Measurements from ENCODE around the gene LRRC61.

LRRC61 gene

GRCh38 chr7:150376560-150376959 lies 53.4 kb downstream of the LRRC61 start:
- Histone ChIP-seq H3K4ac (ENCODE audit: low read depth, low read length) (no peak overlapping the region), H2BK5ac (ENCODE audit: low read length) (no peak overlapping the region), H3K36me3 (ENCODE audit: control insufficient read depth, insufficient read depth, low read length) (no peaks in the 10 kb centered on the region), H3K4me3 (ENCODE audit: low read length) (no peak overlapping the region), H3K56ac (ENCODE audit: low read length) (peak overlapping the region; percentile 74), H3K23ac (ENCODE audit: low read length) (no peak overlapping the region), H3K79me1 (ENCODE audit: low read length) (peaks cover 24% of the 10 kb centered on the region), H4K5ac (ENCODE audit: low read length) (no peak overlapping the region), H4K8ac (ENCODE audit: low read depth, low read length) (no peak overlapping the region), H2AK5ac (ENCODE audit: low read length) (peak overlapping the region; percentile 65), H3K4me2 (ENCODE audit: low read length) (no peak overlapping the region), H3K79me2 (ENCODE audit: control insufficient read depth, insufficient read depth, low read length) (peaks cover 28% of the 10 kb centered on the region), H3K18ac (ENCODE audit: low read length) (no peak overlapping the region), H3K27ac (ENCODE audit: low read depth, low read length) (no peak overlapping the region), H2BK15ac (replicated peaks; ENCODE audit: low read depth) (no peak overlapping the region), H3K4me1 (ENCODE audit: control insufficient read depth, low read depth, low read length) (peaks cover 29% of the 10 kb centered on the region), H3K9ac (ENCODE audit: low read length) (peak overlapping the region; percentile 36), H2BK120ac (ENCODE audit: low read depth, low read length) (no peak overlapping the region), H3K27me3 (ENCODE audit: insufficient read depth, low read length, poor library complexity) (no peaks in the 10 kb centered on the region)
- no peak for DNase-seq
- no CpG with 5 or more reads among the region's 6 CpGs for WGBS (ENCODE audit: extremely low coverage, insufficient coverage, low lambda C conversion rate)

- Histone ChIP-seq H3K4ac (ENCODE audit: low read depth, low read length) (no peak overlapping the region), H3K4me1 (ENCODE audit: control insufficient read depth, low read depth, low read length) (peaks cover 29% of the 10 kb centered on the region), H3K27ac (ENCODE audit: low read depth, low read length) (peak overlapping the region; percentile 48), H2BK5ac (ENCODE audit: low read length) (no peak overlapping the region), H3K56ac (ENCODE audit: low read length) (peak overlapping the region; percentile 59), H3K4me3 (ENCODE audit: low read length) (no peak overlapping the region), H3K9ac (ENCODE audit: low read length) (peak overlapping the region; percentile 27), H3K79me2 (ENCODE audit: control insufficient read depth, insufficient read depth, low read length) (peaks cover 27% of the 10 kb centered on the region), H3K79me1 (ENCODE audit: low read length) (peaks cover 26% of the 10 kb centered on the region), H2BK120ac (ENCODE audit: low read depth, low read length) (no peak overlapping the region), H2AK5ac (ENCODE audit: low read length) (no peak overlapping the region), H3K4me2 (ENCODE audit: low read length) (no peak overlapping the region), H4K5ac (ENCODE audit: low read length) (no peak overlapping the region), H3K27me3 (ENCODE audit: insufficient read depth, low read length, poor library complexity) (no peaks in the 10 kb centered on the region), H3K23ac (ENCODE audit: low read length) (no peak overlapping the region), H4K8ac (ENCODE audit: low read depth, low read length) (no peak overlapping the region), H3K36me3 (ENCODE audit: control insufficient read depth, insufficient read depth, low read length) (no peaks in the 10 kb centered on the region), H2BK15ac (replicated peaks; ENCODE audit: low read depth) (no peak overlapping the region), H3K18ac (ENCODE audit: low read length) (peak overlapping the region; percentile 18)
- no peak for DNase-seq
- no CpG with 5 or more reads among the region's 3 CpGs for WGBS (ENCODE audit: extremely low coverage, insufficient coverage, low lambda C conversion rate)
Measured at GRCh38 chr7:150377196-150377595, 54.0 kb downstream of the LRRC61 start.

- no peaks in the 10 kb centered on the region for H3K27me3 ChIP-seq (ENCODE audit: insufficient read depth, low read length, poor library complexity)
- no CpG with 5 or more reads among the region's 4 CpGs for WGBS (ENCODE audit: extremely low coverage, insufficient coverage, low lambda C conversion rate)
- peak overlapping the region; percentile 18 for H3K18ac ChIP-seq (ENCODE audit: low read length)
- H3K4me2 ChIP-seq (ENCODE audit: low read length) = no peak overlapping the region
- no peak overlapping the region for H2AK5ac ChIP-seq (ENCODE audit: low read length)
- H4K8ac ChIP-seq (ENCODE audit: low read depth, low read length) = no peak overlapping the region
- peak overlapping the region; percentile 59 for H3K56ac ChIP-seq (ENCODE audit: low read length)
- H3K4me1 ChIP-seq (ENCODE audit: control insufficient read depth, low read depth, low read length) = peaks cover 29% of the 10 kb centered on the region
- no peak overlapping the region for H2BK15ac ChIP-seq (replicated peaks; ENCODE audit: low read depth)
- no peak overlapping the region for H3K23ac ChIP-seq (ENCODE audit: low read length)
- H3K4me3 ChIP-seq (ENCODE audit: low read length) = no peak overlapping the region
- H2BK120ac ChIP-seq (ENCODE audit: low read depth, low read length) = no peak overlapping the region
- DNase-seq = no peak
- no peaks in the 10 kb centered on the region for H3K36me3 ChIP-seq (ENCODE audit: control insufficient read depth, insufficient read depth, low read length)
- H3K27ac ChIP-seq (ENCODE audit: low read depth, low read length) = peak overlapping the region; percentile 48
- no peak overlapping the region for H3K4ac ChIP-seq (ENCODE audit: low read depth, low read length)
- H2BK5ac ChIP-seq (ENCODE audit: low read length) = no peak overlapping the region
- H4K5ac ChIP-seq (ENCODE audit: low read length) = no peak overlapping the region
- peaks cover 26% of the 10 kb centered on the region for H3K79me1 ChIP-seq (ENCODE audit: low read length)
- peak overlapping the region; percentile 27 for H3K9ac ChIP-seq (ENCODE audit: low read length)
- peaks cover 28% of the 10 kb centered on the region for H3K79me2 ChIP-seq (ENCODE audit: control insufficient read depth, insufficient read depth, low read length)
Measured at GRCh38 chr7:150377635-150378034, 54.5 kb downstream of the LRRC61 start.

- H3K4ac ChIP-seq (ENCODE audit: low read depth, low read length) = peak overlapping the region; percentile 77
- peak overlapping the region; percentile 61 for H2BK5ac ChIP-seq (ENCODE audit: low read length)
- H3K79me1 ChIP-seq (ENCODE audit: low read length) = peaks cover 24% of the 10 kb centered on the region
- H4K8ac ChIP-seq (ENCODE audit: low read depth, low read length) = peak overlapping the region; percentile 99
- H3K56ac ChIP-seq (ENCODE audit: low read length) = peak overlapping the region; percentile 94
- H3K36me3 ChIP-seq (ENCODE audit: control insufficient read depth, insufficient read depth, low read length) = no peaks in the 10 kb centered on the region
- no peak overlapping the region for H3K23ac ChIP-seq (ENCODE audit: low read length)
- H3K79me2 ChIP-seq (ENCODE audit: control insufficient read depth, insufficient read depth, low read length) = peaks cover 27% of the 10 kb centered on the region
- peak; percentile 99 for DNase-seq
- H2AK5ac ChIP-seq (ENCODE audit: low read length) = no peak overlapping the region
- peaks cover 30% of the 10 kb centered on the region for H3K4me1 ChIP-seq (ENCODE audit: control insufficient read depth, low read depth, low read length)
- peak overlapping the region; percentile 96 for H3K18ac ChIP-seq (ENCODE audit: low read length)
- no peak overlapping the region for H2BK15ac ChIP-seq (replicated peaks; ENCODE audit: low read depth)
- H3K4me2 ChIP-seq (ENCODE audit: low read length) = peak overlapping the region; percentile 70
- WGBS (ENCODE audit: extremely low coverage, insufficient coverage, low lambda C conversion rate) = no CpG with 5 or more reads among the region's 32 CpGs
- H3K9ac ChIP-seq (ENCODE audit: low read length) = peak overlapping the region; percentile 86
- no peaks in the 10 kb centered on the region for H3K27me3 ChIP-seq (ENCODE audit: insufficient read depth, low read length, poor library complexity)
- peak overlapping the region; percentile 55 for H3K4me3 ChIP-seq (ENCODE audit: low read length)
- H2BK120ac ChIP-seq (ENCODE audit: low read depth, low read length) = peak overlapping the region; percentile 47
- H4K5ac ChIP-seq (ENCODE audit: low read length) = no peak overlapping the region
- peak overlapping the region; percentile 99 for H3K27ac ChIP-seq (ENCODE audit: low read depth, low read length)
Measured at GRCh38 chr7:150378115-150378852, 55.1 kb downstream of the LRRC61 start.

- WGBS (ENCODE audit: extremely low coverage, insufficient coverage, low lambda C conversion rate) = no CpG with 5 or more reads among the region's 60 CpGs
- peak; percentile 99 for DNase-seq
- H3K4me1 ChIP-seq (ENCODE audit: control insufficient read depth, low read depth, low read length) = peaks cover 33% of the 10 kb centered on the region
Measured at GRCh38 chr7:150378853-150379440, 55.8 kb downstream of the LRRC61 start, which contains the start of gene ZNF775. TSS of gene ZNF775 (plus strand) at chr7:150379330. CDS start at chr7:150388471, 9,141 bp downstream.

More at GRCh38 chr7:150378853-150379440, 55.8 kb downstream of the LRRC61 start, which contains the start of gene ZNF775:
- no peak within 1 kb of the TSS for H2BK15ac ChIP-seq (replicated peaks; ENCODE audit: low read depth)
- peak within 1 kb of the TSS; percentile 34 for H3K23ac ChIP-seq (ENCODE audit: low read length)
- no peak within 1 kb of the TSS for H4K5ac ChIP-seq (ENCODE audit: low read length)
- H2AK5ac ChIP-seq (ENCODE audit: low read length) = peak within 1 kb of the TSS; percentile 76
- H3K27ac ChIP-seq (ENCODE audit: low read depth, low read length) = peak within 1 kb of the TSS; percentile 99
- H2BK5ac ChIP-seq (ENCODE audit: low read length) = peak within 1 kb of the TSS; percentile 61
- H3K27me3 ChIP-seq (ENCODE audit: insufficient read depth, low read length, poor library complexity) = no peaks in the 10 kb centered on the region
- H3K79me2 ChIP-seq (ENCODE audit: control insufficient read depth, insufficient read depth, low read length) = peaks cover 24% of the 10 kb centered on the region
- peak within 1 kb of the TSS; percentile 88 for H3K9ac ChIP-seq (ENCODE audit: low read length)
- H3K4me3 ChIP-seq (ENCODE audit: low read length) = peak within 1 kb of the TSS; percentile 65
- H2BK120ac ChIP-seq (ENCODE audit: low read depth, low read length) = peak within 1 kb of the TSS; percentile 47
- H3K4me2 ChIP-seq (ENCODE audit: low read length) = peak within 1 kb of the TSS; percentile 70
- peak within 1 kb of the TSS; percentile 96 for H3K18ac ChIP-seq (ENCODE audit: low read length)
- peaks cover 21% of the 10 kb centered on the region for H3K79me1 ChIP-seq (ENCODE audit: low read length)
- H3K36me3 ChIP-seq (ENCODE audit: control insufficient read depth, insufficient read depth, low read length) = no peaks in the 10 kb centered on the region
- H3K56ac ChIP-seq (ENCODE audit: low read length) = peak within 1 kb of the TSS; percentile 94
- H4K8ac ChIP-seq (ENCODE audit: low read depth, low read length) = peak within 1 kb of the TSS; percentile 99
- peak within 1 kb of the TSS; percentile 98 for H3K4ac ChIP-seq (ENCODE audit: low read depth, low read length)
